Measurements from ENCODE around the gene PKNOX2.

The PKNOX2 gene

GRCh38 chr11:125343718-125344131, 179.2 kb downstream of the PKNOX2 start:
- no peak for FAIRE-seq

GRCh38 chr11:125344846-125345420, 180.4 kb downstream of the PKNOX2 start:
- FAIRE-seq: no peak

DNA sequence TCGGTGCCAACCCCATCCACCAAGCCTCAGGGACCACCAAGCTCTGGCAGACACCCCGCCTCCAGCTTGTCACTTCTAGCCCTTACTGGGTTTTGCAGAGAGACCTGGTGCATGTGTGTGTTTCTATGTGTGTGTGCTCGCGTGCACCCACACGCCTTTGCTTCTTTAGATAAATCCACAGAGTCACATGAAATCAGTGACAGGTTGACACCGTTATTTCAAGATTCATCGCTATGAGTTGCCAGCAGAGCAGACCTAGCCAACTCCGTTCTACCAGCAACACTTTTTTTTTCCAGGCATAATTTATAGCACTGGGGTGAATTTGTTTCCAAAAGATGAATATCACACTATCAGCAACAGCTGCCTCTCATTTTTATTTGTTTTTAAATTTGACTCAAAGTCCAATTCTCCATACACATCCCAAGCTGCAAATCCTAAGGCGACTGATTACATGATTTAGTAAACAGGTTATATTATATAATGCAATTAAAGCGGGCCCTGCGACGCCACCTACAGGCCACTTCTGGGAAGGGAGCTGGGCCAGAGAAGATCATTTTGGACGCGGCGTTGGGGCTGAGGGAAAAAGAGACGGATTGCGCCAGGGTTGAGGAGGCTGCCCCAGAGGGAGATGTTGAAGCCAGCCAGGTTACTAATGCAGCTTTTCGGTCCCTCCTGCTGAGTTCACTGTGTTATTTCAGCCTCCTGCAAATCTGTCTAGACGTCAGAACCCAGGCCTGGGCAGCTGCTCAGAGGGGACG, 181.0 kb downstream of the PKNOX2 start:
- FAIRE-seq: no peak

- FAIRE-seq: no peak
Measured at GRCh38 chr11:125346179-125346530, 181.6 kb downstream of the PKNOX2 start.

DNA sequence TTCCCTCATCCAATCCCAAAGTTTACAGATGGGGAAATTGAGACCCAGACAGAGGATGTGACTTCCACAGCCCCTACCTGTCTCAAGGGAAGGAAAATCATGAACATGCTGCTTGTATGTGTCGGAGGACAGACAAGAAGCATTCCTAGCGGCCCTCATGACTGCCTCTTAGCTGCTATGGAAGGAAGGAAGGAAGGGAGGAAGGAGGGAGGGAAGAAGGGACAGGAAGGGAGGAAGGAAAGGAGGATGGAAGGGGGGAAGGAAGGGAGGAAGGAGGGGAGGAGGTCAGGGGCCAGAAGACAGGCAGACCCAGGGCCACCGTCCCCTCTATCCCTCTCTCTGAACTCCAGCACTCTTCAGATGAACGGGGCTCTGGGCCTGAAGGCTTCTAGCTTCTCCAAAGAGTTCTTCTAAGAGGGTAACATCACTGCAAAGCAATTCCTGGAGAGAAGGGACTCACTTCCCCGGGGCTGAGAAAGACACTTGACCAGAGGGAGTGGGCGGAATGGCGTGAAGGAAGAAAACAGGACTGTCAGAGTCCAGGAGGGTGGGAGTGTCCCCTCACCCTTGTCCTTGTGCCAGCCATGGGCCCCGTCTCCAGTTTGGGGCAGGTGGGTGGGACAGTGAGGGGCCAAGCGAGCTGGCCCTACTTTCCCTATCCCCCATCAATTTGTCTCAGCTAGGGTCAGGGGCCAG, 182.2 kb downstream of the PKNOX2 start:
- no peak for FAIRE-seq

GRCh38 chr11:125347261-125347585, 182.7 kb downstream of the PKNOX2 start:
- no peak for FAIRE-seq

DNA sequence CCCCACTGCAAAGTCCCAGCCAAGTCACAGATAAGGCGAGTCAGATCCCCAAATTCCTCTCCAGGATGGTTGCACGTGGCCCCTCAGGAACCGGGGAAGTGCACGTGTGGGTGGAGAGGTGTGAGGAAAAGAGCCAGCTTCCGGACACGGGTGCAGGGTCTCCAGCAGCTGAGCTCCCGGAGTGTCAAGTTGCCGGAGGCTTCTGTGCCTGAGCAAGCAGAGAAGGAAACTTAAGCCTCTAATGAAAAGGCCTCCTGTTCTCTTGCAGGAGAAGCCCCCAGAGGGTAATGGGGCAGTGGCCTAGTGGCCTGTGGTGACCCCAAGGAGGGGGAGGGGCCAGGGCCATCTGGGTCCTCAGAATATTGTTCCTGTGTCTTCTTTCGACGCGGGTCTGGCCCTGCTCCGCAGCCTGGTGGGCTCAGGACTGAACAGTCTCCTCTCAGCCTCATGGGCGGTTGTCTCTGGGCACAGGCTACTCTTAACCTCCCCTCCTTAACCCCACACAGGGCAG, 183.6 kb downstream of the PKNOX2 start:
- no peak for FAIRE-seq

DNA sequence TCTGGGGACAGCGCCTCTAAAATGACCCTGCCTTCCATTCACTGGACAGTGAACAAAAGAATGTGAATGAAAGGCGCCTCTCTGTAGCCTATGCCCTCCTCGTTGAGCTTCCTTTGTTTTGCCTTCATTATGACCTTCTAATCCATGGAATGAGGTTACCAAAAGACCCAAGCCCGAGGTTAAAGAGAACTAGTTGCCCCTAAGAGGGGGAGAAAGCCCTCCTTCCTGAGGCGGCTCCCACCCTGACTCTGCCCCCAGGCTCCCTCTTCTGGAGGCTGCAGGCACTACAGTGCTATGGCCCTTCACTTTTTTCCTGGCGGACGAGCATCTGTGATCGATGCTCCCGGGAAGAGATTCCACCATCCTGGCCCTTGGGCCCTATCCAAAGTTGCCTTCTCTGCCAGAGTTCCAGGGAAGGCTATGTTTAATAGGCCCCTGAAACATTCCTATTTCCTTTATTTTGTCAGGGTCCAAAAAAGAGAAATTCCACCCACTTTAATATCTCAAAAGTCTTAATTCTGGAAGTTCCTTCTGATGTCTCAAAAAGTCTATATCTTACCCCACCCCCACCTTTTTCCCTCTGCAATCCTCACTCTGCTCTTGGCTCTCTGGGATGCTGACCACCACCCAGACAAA, 184.2 kb downstream of the PKNOX2 start:
- FAIRE-seq: no peak

GRCh38 chr11:125350206-125351032, 185.9 kb downstream of the PKNOX2 start:
- no peak for FAIRE-seq

DNA sequence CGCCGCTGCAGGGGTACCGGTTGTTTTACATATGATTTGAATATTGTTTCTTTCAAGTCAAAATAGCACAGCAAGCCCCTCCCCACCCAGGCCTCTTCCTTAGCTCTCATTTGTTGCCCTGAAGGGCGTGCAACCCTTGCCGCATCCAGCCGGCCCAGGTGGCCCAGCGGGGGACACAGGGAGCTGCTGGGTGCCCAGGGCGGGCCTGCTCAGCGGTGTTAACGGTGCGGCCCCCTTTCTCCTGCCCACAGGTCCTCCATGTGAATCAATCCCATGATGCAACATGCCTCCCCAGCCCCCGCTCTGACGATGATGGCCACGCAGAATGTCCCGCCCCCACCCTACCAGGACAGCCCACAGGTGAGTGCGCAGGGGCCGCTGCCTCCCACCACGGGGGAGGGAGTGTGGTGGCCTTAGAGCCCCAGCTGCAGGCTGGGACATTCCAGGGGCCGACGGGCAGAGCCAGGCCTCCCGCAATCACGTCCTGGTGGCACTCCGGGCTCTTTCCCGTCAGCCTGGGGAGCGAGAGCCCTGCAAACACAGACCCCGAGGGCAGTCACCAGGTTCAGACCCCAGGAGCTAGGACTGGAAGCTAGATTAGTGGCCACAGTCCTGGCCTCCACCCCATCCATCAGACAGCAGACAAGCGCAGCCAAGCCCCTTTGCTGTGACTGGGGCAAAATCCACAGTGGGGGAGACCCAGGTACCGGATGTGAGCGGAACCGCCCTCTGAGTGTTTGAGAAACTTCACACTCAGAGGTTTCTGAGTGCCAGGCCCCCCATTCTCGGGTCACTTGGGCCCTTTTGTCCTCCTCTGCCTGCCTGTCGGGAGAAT, 186.7 kb downstream of the PKNOX2 start:
- FAIRE-seq: no peak

DNA sequence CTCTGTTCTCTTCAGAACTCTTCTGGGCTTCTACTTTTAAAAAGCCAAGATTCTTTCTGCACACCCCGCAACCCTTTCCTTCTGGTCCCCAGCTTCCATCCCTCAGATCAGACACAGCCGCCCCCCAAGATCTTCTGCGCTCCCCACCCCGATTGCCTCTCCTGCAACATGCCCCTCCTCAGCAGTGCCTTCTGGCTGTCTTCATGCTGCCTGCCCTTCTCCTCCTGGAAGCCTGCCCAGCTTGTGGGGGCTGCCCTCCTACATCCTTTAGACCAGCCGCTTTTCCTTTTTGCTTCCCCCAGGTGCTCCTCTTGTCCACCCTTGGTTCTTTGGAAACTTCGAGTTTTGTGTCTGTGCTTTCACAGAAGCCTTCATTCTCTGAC, 187.3 kb downstream of the PKNOX2 start:
- no peak for FAIRE-seq

DNA sequence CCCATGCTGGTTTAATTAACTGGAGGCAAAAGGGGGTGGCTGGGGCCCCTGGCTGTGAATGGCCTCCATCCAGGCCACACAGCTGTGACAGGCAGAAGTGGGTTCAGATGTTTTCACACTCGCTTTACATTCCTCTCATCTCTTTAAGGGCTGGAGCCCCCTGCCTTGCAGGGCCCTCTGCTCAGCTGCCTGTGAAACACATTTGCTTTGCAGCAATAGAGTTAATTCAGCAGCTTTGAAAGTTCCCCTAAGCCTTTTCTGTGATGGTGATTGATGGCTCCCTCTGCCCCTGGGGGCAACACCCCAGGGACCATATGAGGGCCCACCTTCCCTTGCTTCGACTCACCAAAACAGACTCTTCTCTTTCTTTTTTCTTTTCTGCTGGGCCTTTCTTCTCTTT, 192.2 kb downstream of the PKNOX2 start:
- no peak for FAIRE-seq

- no peak for FAIRE-seq
Measured at GRCh38 chr11:125357551-125357950, 193.0 kb downstream of the PKNOX2 start.

DNA sequence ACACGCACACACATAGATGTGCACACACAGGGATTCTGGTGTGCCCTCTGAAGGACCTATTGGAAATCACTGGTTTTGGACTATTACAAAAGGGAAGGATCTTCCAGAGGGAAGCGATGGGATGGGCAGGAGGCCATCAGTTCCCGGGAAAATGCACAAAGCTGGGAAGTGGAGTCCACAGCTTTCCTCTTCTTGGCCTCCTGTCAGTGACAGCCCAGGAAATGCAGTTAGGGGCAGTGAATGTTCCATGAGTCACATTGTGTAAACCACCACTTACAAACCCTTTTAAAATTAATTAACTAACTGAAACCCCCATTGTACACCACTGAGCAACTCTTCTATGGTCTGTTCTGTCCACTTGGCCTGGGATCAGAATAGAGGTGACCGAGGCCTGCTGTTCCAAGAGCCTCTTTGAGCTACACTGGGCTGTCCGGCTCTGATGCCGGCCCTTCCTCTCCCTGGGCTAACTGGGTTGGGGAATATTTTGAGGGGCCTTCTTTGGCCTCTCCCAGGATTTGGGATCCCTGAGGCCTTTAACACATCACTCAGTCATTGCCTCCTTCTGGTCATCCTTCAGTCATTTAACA, 193.8 kb downstream of the PKNOX2 start:
- no peak for FAIRE-seq

GRCh38 chr11:125359130-125359529, 194.6 kb downstream of the PKNOX2 start:
- no peak for FAIRE-seq

GRCh38 chr11:125360066-125360465, 195.5 kb downstream of the PKNOX2 start:
- FAIRE-seq: no peak

GRCh38 chr11:125364121-125364826, 199.7 kb downstream of the PKNOX2 start:
- no peak for FAIRE-seq

GRCh38 chr11:125365196-125365931, 200.8 kb downstream of the PKNOX2 start:
- no peak for FAIRE-seq

DNA sequence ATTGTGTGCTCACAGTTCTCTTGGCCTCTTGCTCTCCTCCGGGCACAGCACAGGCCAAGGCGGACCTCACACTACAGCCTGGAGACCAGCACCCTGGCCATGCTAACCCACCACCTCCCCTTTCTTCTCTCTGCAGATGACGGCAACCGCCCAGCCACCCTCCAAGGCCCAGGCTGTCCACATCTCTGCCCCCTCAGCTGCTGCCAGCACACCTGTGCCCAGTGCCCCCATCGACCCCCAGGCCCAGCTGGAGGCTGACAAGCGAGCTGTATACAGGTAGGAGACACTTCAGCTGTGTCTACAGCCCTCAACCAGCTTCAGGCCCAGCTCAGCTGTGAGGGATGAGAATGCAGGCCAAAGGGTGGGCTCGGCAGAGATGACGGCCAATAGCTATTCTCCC, 203.2 kb downstream of the PKNOX2 start:
- no peak for FAIRE-seq

DNA sequence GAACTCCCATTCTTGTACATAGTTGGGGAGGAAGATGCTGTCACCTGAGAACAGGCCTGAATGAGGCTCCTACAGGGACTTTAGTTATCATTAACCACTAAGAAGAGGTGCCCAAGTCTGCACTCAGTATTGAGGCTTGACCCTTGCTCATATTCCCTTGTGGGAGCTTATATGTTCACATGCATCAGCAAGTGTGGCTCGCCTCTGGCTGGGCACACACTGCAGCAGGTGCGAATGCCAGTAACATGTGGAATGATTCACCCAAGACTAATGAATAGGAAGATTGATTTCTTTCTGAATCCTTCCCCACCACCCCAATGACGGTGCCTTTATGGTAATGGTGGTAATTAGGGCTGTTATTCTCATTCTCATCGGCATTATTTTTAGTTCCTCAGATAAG, 204.2 kb downstream of the PKNOX2 start:
- no peak for FAIRE-seq
